Activated CD4-positive, alpha-beta T cell treated with anti-CD3 and anti-CD28 coated beads for 36 hours (primary cell): ENCODE results near the gene SMIM41. TPM values are rescaled to one million over a fixed set of nuclear protein-coding genes. Genes with fewer than 3 reads are reported as not detected.

Source experiments
- ATAC-seq: fragments of 200-7000 bp; cut with Tn5 transposase; one replicate; pipeline ENCODE4 v1.10.0; 2021; ENCODE audit warnings: mild to moderate bottlenecking, moderate library complexity
- CTCF ChIA-PET: fragments of 350-600 bp; sonication (Branson Sonifier 250); formaldehyde crosslinking; loops from one replicate; lab custom pipeline; 2021; ENCODE audit warnings: antibody characterized with exemption; lab: Charles Lee
- POLR2A ChIA-PET: fragments of 350-600 bp; sonication (Branson Sonifier 250); formaldehyde crosslinking; loops from one replicate; lab custom pipeline; 2021; ENCODE audit warnings: antibody characterized with exemption, inconsistent platforms; lab: Charles Lee
- DNase-seq: peaks from one replicate; pipeline ENCODE4 v3.0.0-alpha.2; 2020
- H3K27ac Mint-ChIP-seq: one replicate; pipeline ENCODE4 v1.8.0; 2021; ENCODE audit warnings: mixed read lengths
- H3K27me3 Mint-ChIP-seq: one replicate; pipeline ENCODE4 v1.8.0; 2021; ENCODE audit warnings: mixed read lengths
- H3K36me3 Mint-ChIP-seq: one replicate; pipeline ENCODE4 v1.8.0; 2021; ENCODE audit warnings: low read depth, mixed read lengths
- H3K4me1 Mint-ChIP-seq: one replicate; pipeline ENCODE4 v1.8.0; 2021; ENCODE audit warnings: mixed read lengths
- H3K4me3 Mint-ChIP-seq: one replicate; pipeline ENCODE4 v1.8.0; 2021; ENCODE audit warnings: mild to moderate bottlenecking, moderate library complexity, mixed read lengths
- H3K9me3 Mint-ChIP-seq: one replicate; pipeline ENCODE4 v1.8.0; 2021; ENCODE audit warnings: low read depth, mixed read lengths
- intact Hi-C, 2 experiments: fragments of 100-400 bp; cut with DNase I in 1 of 2; cut with micrococcal nuclease in 1 of 2; formaldehyde crosslinking; loops; one replicate each; pipeline versions ENCODE4 v1.14.2 to v1.15.1; 2022 to 2024; cut with DNase I, micrococcal nuclease
- total RNA-seq, 2 experiments: library from RNA; stranded (reverse); gene quantifications; one replicate each; pipeline ENCODE4 v1.2.3, GENCODE V29; 2021

Gene SMIM41
- total RNA-seq, 2 experiments from 2014 or later: not detected

- no peak for DNase-seq
- no peak overlapping the region for H3K27ac Mint-ChIP-seq
Observed at GRCh38 chr12:52058631-52059361, 20.7 kb upstream of the SMIM41 start.

GRCh38 chr12:52059582-52060497, 19.7 kb upstream of the SMIM41 start:
- no peaks in the 10 kb centered on the region for H3K9me3 Mint-ChIP-seq
- POLR2A ChIA-PET: no interaction called here
- H3K36me3 Mint-ChIP-seq: peaks cover 16% of the 10 kb centered on the region
- DNase-seq (no peak), ATAC-seq (no peak)
- CTCF ChIA-PET: interaction anchor here (0.9 to 6.8 kb wide), 7 partner anchors 9 to 66 kb away, joined by 3 to 51 read pairs (median 3); partner anchors contain the start of gene ATG101
- intact Hi-C loops: loop anchor here in 1 of 2 experiments (10.0 kb wide), 1 partner anchor 235 kb away; no protein-coding TSS in a partner anchor
- no peaks in the 10 kb centered on the region for H3K27me3 Mint-ChIP-seq
- H3K27ac Mint-ChIP-seq: no peak overlapping the region
- H3K4me3 Mint-ChIP-seq: no peak overlapping the region
- H3K4me1 Mint-ChIP-seq: peaks cover under 1% of the 10 kb centered on the region

More at GRCh38 chr12:52058631-52059361, 20.7 kb upstream of the SMIM41 start:
- H3K4me3 Mint-ChIP-seq: no peak overlapping the region
- H3K9me3 Mint-ChIP-seq: no peaks in the 10 kb centered on the region
- ChIA-PET POLR2A (no interaction called here), CTCF (interaction anchor here (0.9 to 6.8 kb wide), 5 partner anchors 11 to 65 kb away, joined by 3 to 51 read pairs (median 4); partner anchors contain the start of gene ATG101)
- peaks cover 26% of the 10 kb centered on the region for H3K36me3 Mint-ChIP-seq
- no peaks in the 10 kb centered on the region for H3K27me3 Mint-ChIP-seq
- no peak for ATAC-seq
- H3K4me1 Mint-ChIP-seq: peaks cover 8% of the 10 kb centered on the region
- intact Hi-C loops: no loop called here

GRCh38 chr12:52060498-52061177, 18.9 kb upstream of the SMIM41 start:
- intact Hi-C loops: loop anchor here in 1 of 2 experiments (10.0 kb wide), 1 partner anchor 236 kb away; no protein-coding TSS in a partner anchor
- no peak overlapping the region for H3K4me3 Mint-ChIP-seq
- ChIA-PET POLR2A (no interaction called here), CTCF (interaction anchor here (0.8 to 6.8 kb wide), 5 partner anchors 8 to 90 kb away, joined by 3 to 51 read pairs (median 3); partner anchors contain the start of gene ATG101)
- no peak for DNase-seq
- H3K27ac Mint-ChIP-seq: no peak overlapping the region
- no peak for ATAC-seq
- H3K27me3 Mint-ChIP-seq: no peaks in the 10 kb centered on the region
- H3K4me1 Mint-ChIP-seq: no peaks in the 10 kb centered on the region
- H3K36me3 Mint-ChIP-seq: peaks cover 16% of the 10 kb centered on the region
- H3K9me3 Mint-ChIP-seq: no peaks in the 10 kb centered on the region

GRCh38 chr12:52061470-52062166, 17.9 kb upstream of the SMIM41 start:
- Mint-ChIP-seq H3K27ac (no peak overlapping the region), H3K27me3 (no peaks in the 10 kb centered on the region), H3K9me3 (no peaks in the 10 kb centered on the region), H3K4me3 (no peak overlapping the region), H3K36me3 (peaks cover 12% of the 10 kb centered on the region), H3K4me1 (peaks cover 6% of the 10 kb centered on the region)
- ChIA-PET CTCF (interaction anchor here (6.8 kb wide), 1 partner anchor 36 kb away, joined by 51 read pairs; no protein-coding TSS in a partner anchor), POLR2A (interaction anchor here (0.6 to 1.2 kb wide), 2 partner anchors 11 to 1131 kb away, joined by 3 read pairs; no protein-coding TSS in a partner anchor)
- intact Hi-C loops: loop anchor here in 1 of 2 experiments (10.0 kb wide), 1 partner anchor 237 kb away; no protein-coding TSS in a partner anchor
- no peak for DNase-seq
- ATAC-seq: no peak

- Mint-ChIP-seq H3K9me3 (no peaks in the 10 kb centered on the region), H3K36me3 (peaks cover 7% of the 10 kb centered on the region), H3K27ac (no peak overlapping the region), H3K4me1 (peaks cover 12% of the 10 kb centered on the region), H3K27me3 (no peaks in the 10 kb centered on the region), H3K4me3 (no peak overlapping the region)
- POLR2A ChIA-PET: interaction anchor here (0.6 to 1.2 kb wide), 2 partner anchors 11 to 1130 kb away, joined by 3 read pairs; no protein-coding TSS in a partner anchor
- DNase-seq (no peak), ATAC-seq (no peak)
- CTCF ChIA-PET: interaction anchor here (0.8 to 6.8 kb wide), 2 partner anchors 37 to 95 kb away, joined by 3 to 51 read pairs; no protein-coding TSS in a partner anchor
- intact Hi-C loops: loop anchor here in 1 of 2 experiments (10.0 kb wide), 1 partner anchor 238 kb away; no protein-coding TSS in a partner anchor
Observed at GRCh38 chr12:52062167-52063081, 17.1 kb upstream of the SMIM41 start.

GRCh38 chr12:52063082-52063924, 16.2 kb upstream of the SMIM41 start:
- no peak overlapping the region for H3K4me3 Mint-ChIP-seq
- intact Hi-C loops: loop anchor here in 1 of 2 experiments (10.0 kb wide), 1 partner anchor 239 kb away; no protein-coding TSS in a partner anchor
- POLR2A ChIA-PET: no interaction called here
- no peaks in the 10 kb centered on the region for H3K27me3 Mint-ChIP-seq
- DNase-seq (no peak), ATAC-seq (no peak)
- peaks cover 3% of the 10 kb centered on the region for H3K36me3 Mint-ChIP-seq
- H3K9me3 Mint-ChIP-seq: no peaks in the 10 kb centered on the region
- H3K4me1 Mint-ChIP-seq: peaks cover 12% of the 10 kb centered on the region
- no peak overlapping the region for H3K27ac Mint-ChIP-seq
- CTCF ChIA-PET: interaction anchor here (0.8 to 6.8 kb wide), 3 partner anchors 12 to 94 kb away, joined by 3 to 51 read pairs (median 3); no protein-coding TSS in a partner anchor

GRCh38 chr12:52063981-52064649, 15.4 kb upstream of the SMIM41 start:
- POLR2A ChIA-PET: no interaction called here
- H3K27ac Mint-ChIP-seq: no peak overlapping the region
- H3K4me1 Mint-ChIP-seq: peaks cover 14% of the 10 kb centered on the region
- no peaks in the 10 kb centered on the region for H3K36me3 Mint-ChIP-seq
- DNase-seq: no peak
- H3K9me3 Mint-ChIP-seq: no peaks in the 10 kb centered on the region
- H3K27me3 Mint-ChIP-seq: no peaks in the 10 kb centered on the region
- CTCF ChIA-PET: interaction anchor here (1.1 to 6.8 kb wide), 2 partner anchors 13 to 39 kb away, joined by 3 to 51 read pairs; no protein-coding TSS in a partner anchor
- H3K4me3 Mint-ChIP-seq: no peak overlapping the region
- intact Hi-C loops: loop anchor here in 1 of 2 experiments (10.0 kb wide), 1 partner anchor 239 kb away; no protein-coding TSS in a partner anchor
- ATAC-seq: no peak

GRCh38 chr12:52066346-52067080, 13.0 kb upstream of the SMIM41 start:
- peaks cover 5% of the 10 kb centered on the region for H3K36me3 Mint-ChIP-seq
- POLR2A ChIA-PET: no interaction called here
- ATAC-seq: peak; percentile 15

More at GRCh38 chr12:52066346-52067080, 13.0 kb upstream of the SMIM41 start:
- H3K27ac Mint-ChIP-seq: no peak overlapping the region
- H3K4me3 Mint-ChIP-seq: no peak overlapping the region
- CTCF ChIA-PET: interaction anchor here (0.6 to 11.6 kb wide), 5 partner anchors 30 to 242 kb away, joined by 3 to 253 read pairs (median 3); no protein-coding TSS in a partner anchor
- H3K9me3 Mint-ChIP-seq: no peaks in the 10 kb centered on the region
- intact Hi-C loops: loop anchor here in 1 of 2 experiments (10.0 kb wide), 1 partner anchor 242 kb away; no protein-coding TSS in a partner anchor
- DNase-seq: peak; percentile 18
- peaks cover 32% of the 10 kb centered on the region for H3K4me1 Mint-ChIP-seq
- no peaks in the 10 kb centered on the region for H3K27me3 Mint-ChIP-seq
